EH (cell line): ENCODE data around the gene LYPD6B.
A peak's percentile ranks its signal among the peaks of the same experiment; 100 is the strongest.

Experiments
- DNase-seq: peaks from one replicate; pipeline ENCODE4 v3.0.0-alpha.2; 2015; ENCODE audit warnings: low read depth

LYPD6B gene

DNA sequence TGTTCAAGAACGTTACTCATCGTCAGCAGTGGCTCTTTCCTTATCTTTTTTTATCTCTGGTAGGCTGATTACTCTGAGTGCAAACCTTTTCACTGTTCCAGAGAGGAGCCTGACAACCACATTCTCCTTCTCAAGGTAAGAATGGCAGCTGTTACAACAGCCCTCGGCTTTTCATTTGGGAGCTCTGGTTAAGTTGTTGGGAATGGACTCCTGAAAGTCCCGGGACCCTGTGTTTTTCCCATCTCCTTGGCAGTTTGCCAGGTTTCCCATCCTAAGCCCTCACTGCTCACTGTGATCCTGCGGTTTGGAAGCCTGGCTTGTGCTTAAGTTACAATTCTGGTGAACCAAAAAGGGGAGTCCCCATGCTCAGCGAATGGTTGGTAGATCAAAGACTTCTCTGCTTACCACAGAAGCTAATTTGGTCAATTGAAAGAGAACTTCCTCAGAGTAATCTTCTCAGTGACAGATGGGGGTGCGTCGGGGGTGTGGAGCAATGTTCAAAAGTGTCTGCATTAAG lies 122.3 kb downstream of the LYPD6B start:
- no peak for DNase-seq

- peak; percentile 86 for DNase-seq
These were observed 123.2 kb downstream of the LYPD6B start for GRCh38 chr2:149161481-149162225.

GRCh38 chr2:149164296-149164695 lies 125.8 kb downstream of the LYPD6B start:
- no peak for DNase-seq

DNA sequence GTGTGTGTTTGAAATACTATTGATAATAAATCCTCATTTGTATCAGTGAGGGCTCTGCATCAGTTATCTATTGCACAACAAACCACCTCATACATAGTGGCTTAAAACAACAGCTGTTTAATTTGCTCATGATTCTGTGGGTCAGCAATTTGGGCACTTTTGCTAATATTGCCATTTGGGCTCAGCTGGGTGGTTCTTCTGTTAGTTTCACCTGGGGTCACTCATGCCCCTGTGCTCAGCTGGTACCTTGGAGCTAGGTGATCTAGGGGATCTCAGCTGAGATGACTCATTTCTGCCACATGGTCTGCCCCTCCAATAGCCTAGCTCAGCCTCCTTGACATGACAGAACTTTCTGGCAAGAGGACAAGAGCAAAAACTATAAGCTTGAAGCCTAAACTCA lies 126.3 kb downstream of the LYPD6B start:
- no peak for DNase-seq

GRCh38 chr2:149167001-149167780 lies 128.7 kb downstream of the LYPD6B start:
- DNase-seq: no peak

- DNase-seq: no peak
These were observed 129.4 kb downstream of the LYPD6B start for GRCh38 chr2:149167941-149168340.

GRCh38 chr2:149169656-149170055 lies 131.2 kb downstream of the LYPD6B start:
- peak; percentile 33 for DNase-seq

DNA sequence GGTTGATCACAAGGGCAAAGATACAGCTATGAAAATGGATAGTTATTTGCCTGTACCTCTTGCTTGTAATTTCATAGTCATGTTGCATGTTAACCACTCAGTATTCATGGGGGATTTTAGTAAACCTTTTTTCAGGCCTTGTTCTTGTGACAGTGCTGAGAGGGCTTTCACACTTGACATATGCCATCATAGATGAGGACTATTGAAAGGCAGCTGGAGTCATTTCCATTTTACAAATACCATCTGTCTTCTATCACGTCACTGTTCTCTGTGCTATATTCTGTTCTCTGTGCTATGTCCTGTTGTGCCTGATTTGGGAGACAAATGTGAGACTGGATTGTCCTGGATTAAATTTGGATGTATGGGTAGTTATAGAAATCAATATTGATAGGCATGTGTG lies 131.7 kb downstream of the LYPD6B start:
- DNase-seq: no peak

DNA sequence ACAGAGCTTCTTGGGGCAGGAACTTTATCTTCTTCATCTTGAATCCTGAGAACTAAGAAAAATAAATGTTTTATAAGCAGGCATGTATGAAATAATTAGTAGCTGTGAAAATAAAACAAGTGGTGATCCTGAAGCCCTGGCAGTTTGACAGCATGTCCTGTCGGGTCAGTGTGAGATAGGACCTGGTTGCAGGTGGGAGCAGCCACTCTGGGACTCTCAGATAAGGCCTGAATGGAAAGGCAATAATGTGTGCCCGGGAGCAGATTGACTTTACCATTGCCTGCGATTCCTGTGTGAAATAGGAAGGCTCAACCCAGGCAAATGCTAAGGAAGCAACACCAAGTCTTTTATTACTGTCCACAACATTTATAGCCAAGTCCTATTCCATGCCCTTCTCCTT lies 132.4 kb downstream of the LYPD6B start:
- DNase-seq: no peak

DNA sequence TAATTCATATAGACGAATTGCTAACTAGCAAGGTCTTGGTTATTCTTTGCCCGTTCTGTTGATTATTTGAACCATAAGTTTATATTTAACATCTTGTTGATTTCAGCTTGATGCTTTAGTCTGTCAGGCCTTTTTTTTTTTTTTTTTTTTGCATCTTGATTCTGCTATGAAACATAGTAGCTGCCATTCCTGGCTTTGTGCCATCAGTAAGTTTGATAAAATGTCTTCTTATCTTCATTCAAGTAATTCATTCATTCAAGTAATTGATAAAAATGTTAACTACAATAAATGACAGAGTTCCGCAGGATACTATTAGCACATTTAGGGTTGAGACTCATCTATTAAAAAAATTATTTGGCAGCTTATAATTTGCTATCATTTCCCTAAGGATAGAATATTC lies 134.7 kb downstream of the LYPD6B start:
- no peak for DNase-seq

DNA sequence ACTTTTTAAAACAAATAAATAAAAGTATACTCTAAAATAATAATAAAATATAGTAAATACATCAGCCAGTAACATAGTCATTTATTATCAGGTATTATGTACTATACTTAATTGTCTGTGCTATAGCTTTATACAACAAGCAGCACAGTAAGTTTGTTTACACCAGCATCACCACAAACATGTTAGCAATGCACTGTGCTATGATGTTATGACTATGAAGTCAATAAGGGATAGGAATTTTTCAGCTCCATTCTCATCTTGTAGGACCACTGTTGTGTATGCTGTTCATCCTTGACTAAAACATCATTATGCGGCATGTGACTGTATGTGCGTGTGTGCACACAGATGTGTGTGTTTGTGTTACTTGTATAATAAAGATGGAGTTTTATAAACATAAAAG lies 137.5 kb downstream of the LYPD6B start:
- DNase-seq: peak; percentile 32

DNA sequence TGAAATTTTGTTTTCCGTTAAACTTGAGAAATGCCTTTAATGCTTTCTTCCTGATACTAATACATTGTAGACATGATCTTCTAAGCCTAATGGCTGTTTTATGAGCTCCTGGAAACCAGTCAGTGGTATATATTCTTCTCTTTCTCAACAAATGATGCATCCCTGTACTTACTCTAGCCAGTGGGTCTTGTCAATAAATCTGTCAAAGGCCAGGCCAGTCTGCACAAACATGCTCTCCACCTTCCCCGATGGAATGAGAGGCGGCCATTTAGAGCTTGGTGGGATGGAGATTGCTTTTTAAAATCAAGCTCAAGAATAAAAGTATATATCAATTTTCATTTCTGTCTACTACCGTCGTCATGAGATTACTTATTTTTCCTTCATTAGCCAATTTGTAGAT lies 140.1 kb downstream of the LYPD6B start:
- no peak for DNase-seq

- DNase-seq: peak; percentile 59
These were observed 141.9 kb downstream of the LYPD6B start for GRCh38 chr2:149180226-149180875.

DNA sequence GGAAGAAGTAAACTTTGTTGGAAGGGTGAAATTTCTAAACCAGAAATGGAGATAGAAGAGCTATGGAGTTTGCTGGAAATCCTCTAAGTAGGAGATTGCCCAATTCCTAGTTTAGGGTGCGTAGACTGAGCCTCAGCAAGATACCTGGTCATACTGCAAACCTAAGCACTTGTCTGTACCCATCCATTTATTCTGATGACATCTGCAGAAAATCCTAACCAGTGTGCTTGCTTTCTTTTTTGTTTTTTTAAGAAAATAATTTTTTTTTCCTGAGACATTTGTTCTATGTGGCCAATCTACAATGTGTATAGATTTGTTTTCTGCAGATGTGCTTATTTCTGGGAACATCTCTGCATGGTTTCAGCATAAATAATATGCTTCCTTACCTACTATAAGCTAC lies 144.7 kb downstream of the LYPD6B start:
- no peak for DNase-seq

DNA sequence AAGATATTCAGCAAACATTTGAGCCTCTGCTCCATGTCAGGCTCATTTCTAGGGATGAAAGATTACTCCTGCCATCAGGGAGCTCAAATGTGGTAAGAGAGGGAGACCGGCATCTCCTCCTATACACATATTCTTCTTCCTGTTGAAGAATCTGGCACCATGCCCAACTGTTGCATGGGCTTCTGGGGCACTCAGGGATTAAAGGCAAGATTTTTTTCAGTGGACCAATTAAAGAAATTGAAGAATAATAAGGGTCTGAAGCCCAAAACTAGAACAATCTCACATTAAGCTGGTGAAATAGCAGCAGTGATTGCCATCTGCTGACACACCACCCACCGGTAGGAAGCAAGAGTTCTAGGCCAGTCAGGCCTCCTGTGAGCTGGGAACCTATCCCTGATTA lies 146.5 kb downstream of the LYPD6B start:
- no peak for DNase-seq

- DNase-seq: no peak
These were observed 147.5 kb downstream of the LYPD6B start for GRCh38 chr2:149185942-149186490.

- DNase-seq: no peak
These were observed 148.6 kb downstream of the LYPD6B start for GRCh38 chr2:149187057-149187456.

DNA sequence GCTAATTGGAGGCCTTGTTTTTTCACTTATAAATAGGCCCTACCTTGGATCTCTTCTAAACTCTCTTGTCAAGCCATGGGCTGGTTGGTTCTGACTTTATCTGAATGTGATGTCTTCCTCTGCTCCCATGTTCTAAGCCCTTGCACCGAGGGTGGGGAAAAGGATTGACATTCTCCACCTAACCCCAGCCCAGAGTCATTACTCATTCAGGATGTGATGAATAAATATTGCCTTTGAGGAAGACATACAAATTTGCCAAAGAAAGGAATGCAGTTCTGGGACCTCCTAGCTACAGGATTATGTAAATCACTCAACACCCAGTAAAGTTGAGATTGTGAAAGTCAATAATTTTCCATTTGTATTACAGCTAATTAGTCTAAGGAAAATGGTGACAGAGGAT lies 149.8 kb downstream of the LYPD6B start:
- DNase-seq: peak; percentile 10

- DNase-seq: no peak
These were observed 151.3 kb downstream of the LYPD6B start for GRCh38 chr2:149189769-149190168.

GRCh38 chr2:149191915-149192314 lies 153.4 kb downstream of the LYPD6B start:
- no peak for DNase-seq

GRCh38 chr2:149192427-149192826 lies 153.9 kb downstream of the LYPD6B start:
- peak; percentile 51 for DNase-seq

GRCh38 chr2:149200109-149200520 lies 161.6 kb downstream of the LYPD6B start:
- DNase-seq: peak; percentile 19
